CD4-positive, alpha-beta T cell treated with Interleukin-17A for 4 hours (primary cell): ENCODE data around the gene COL9A3.
A peak's percentile ranks its signal among the peaks of the same experiment; 100 is the strongest.

Experiments
- DNase-seq: peaks from one replicate; pipeline ENCODE4 v3.0.0-alpha.2; 2020; ENCODE audit warnings: mixed read lengths

The COL9A3 gene

DNA sequence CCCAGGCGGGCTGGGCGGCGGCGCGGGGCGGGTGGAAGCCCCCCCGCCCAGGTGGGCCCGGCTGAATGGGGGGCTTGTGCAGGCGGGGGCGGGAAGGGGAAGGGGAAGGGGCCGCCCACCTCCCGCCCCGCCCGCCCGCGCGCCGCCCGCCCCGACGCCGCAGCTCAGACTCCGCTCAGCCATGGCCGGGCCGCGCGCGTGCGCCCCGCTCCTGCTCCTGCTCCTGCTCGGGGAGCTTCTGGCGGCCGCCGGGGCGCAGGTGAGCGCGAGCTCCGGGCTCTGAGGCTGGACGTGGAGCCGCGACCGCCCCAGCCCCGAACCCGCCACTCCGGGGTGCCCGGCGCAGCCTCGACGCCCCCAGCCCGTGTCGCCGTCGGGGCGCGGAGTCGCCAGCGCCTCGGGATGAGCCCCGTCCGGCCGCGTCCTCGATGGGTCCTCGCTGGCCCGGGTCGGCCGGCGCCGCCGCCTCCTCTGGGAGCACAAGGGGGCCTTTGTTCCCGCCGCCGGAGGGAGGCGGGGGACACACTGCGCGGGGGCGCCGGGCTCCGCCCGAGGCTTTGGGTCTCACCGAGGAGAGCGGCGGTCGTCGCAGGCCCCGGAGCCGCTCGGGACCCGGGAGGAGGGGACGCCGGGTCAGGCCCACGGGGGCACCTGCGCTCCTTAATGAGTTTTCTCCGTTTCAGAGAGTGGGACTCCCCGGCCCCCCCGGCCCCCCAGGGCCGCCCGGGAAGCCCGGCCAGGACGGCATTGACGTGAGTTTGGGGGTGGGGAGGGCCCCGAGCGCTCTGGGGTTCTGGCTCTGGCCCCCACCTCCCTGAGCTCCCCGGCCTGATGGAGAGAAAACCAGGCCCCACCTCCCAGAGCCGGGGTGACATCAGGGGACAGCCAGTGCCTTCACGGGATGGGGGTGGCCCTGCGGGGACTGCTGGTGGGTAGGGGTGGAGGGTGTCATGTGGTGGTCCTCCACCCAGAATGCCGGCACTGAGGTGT lies at the start of gene COL9A3:
Gene COL9A3, plus strand, starts transcription at position 167 of the 990 bp plus-strand sequence. Its CDS starts 15 bp downstream, at position 182.
- peak; percentile 37 for DNase-seq

DNA sequence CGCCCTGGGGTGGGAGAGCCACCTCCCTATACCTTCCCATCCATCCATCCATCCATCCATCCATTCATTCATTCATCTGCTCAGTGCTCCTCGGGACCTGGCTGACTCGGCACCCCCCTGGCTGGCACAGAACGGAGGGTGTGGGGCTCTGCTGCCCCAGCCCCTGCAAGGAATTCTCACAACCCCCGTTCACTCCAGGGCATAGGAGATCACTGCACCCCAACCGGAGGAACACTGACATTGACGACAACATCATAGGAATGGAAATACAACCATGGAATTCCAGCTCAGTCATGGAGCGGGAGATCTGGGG lies 48.7 kb upstream of the COL9A3 start:
- no peak for DNase-seq

DNA sequence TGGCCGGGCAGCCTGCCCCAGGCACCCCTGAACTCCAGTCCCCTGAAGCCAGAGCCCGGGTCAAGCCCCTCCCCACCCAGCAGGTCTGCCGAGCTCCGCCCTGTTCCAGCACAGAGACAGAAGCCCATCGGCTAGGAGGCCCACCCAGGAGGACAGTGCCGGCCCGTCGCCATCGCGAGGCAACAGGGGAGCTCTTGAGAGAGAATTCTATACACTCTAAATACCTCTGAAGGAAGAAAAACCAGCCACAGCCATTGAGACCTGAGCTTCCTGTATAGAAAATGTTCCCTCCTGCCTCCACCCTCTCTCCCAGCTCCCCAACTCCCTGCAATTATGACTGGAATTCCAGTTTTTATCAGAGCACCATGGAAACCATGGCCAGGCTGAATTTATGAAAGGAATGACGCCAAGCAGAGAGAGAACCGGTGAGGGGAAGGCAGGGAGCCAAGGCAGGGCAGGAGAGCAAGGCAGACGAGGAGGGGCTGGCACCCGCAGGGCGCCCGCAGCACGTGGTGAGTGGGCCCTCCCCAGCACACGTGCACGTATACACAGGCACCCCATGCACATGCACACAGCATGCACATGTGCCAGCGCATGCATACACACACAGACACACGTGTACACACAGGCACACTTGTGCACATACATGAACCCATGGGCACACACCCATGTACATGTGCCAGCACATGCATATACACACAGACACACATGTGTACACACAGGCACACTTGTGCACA lies 48.1 kb upstream of the COL9A3 start:
- DNase-seq = no peak

DNA sequence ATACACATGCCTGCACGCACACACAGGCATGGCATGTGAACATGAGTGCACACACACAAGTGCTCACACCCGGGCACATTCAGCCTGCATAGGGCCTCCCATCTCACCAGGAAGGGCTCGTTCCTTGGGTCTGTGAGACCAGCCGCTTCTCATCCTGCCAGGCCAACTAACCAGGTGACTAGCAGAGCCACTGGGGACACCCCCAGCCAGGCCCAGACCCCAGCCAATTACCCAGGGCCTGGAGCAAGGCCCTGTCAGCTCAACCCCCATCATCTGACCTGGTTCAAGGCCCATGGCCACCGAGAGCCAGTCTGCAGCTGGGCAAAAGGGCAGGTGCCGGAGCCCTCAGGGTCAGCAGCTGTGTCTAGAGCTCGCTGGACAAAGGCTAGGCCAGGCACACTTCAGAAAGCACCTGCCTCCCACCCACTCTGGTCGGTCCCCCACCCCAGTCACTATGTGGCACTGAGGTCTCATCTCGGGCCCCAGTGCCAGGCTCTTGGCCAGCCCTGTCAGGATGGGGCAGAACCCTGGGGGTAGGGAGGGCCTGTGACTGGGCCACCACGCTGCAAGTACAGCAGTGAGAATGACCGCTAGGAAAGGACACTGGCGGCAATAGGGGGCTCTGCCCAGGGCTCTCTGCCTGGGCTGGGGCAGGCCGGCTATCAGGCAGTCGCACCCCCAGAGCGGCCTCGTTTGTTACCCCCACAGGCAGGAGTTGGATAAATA lies 47.3 kb upstream of the COL9A3 start:
- DNase-seq = no peak

DNA sequence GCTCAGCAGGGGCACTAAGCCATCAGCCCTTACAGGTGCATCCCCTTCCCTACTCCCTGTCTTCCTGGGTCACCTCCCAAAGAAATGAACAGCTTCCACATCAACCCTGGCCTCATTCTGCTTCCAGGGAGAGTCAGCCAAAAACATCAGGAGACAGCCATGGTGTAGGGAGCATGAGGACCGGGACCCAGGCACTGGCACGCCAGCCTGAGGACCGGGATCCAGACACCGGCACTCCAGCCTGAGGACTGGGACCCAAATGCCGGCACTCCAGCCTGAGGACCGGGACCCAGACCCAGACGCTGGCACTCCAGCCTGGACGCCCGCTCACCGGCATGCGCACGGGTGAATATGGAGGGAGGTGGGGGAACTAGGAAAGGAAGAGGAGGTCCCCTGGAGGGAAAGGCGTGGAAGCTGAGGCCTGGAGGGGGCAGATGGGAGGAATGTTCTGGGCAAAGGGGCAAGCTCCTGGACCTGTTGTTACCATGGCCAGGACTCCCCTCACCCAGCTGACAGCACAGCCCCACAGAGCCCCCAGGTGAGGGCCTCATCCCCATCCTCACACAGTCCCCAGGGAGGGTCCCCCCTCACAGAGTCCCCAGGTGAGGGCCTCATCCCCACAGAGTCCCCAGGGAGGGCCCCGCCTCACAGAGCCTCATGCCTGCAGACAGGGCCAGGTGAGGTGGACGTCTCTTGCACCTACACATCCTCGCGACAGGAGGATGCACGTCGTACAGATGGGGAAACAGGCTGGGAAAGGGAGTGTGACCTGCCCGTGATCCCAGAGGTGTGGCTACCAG lies 46.5 kb upstream of the COL9A3 start:
- no peak for DNase-seq

DNA sequence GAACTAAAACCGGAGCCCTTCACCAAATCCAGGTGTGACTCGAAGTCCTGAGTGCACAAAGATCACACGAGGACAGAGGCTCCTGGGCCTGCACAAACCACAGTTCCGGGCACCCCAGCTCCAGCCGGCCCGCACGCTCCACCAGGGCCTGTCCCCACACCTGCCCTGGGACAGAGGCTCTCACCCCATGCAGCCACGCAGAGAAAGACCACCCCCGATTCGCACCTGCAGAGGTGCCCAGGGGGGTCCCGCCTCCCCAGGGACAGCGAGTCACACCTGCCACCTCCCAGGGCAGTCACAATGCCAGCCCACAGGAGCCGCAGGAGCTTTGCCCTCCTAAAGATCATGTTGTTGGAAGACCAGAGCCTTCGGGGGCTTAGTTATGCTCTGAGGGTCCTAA lies 45.9 kb upstream of the COL9A3 start:
- no peak for DNase-seq

DNA sequence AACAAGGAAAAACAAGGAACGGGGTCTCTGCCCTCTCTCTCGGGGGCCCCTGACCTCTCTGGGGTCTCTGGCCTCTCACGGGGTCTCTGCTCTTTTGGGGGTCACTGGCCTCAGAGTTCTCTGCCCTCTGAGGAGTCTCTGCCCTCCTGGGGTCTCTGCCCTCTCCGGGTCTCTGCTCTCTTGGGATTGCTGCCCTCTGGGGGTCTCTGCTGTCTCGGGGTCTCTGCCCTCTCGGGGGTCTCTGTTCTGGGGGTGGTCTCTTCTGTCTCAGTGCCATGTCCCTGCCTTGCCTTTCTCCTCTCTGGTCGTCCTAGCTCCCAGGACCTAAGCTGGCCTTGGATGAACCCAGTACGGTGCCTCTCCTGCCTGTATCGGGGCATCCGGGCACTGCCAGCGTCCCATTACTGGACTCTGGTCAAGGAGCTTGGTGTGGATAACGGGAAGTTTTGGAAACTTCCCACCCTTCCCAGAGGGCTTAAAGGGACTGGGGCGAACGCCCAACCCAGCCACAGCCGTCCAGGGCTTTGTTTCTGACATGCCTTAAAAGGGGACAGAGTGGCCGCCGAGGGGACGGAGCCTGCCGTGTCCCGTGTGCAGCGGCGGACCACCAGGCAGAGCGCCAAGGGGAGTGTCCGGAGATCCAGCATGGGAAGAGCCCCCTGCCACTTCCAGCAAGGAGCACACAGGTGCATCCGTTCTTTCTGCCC lies 45.3 kb upstream of the COL9A3 start:
- no peak for DNase-seq

DNA sequence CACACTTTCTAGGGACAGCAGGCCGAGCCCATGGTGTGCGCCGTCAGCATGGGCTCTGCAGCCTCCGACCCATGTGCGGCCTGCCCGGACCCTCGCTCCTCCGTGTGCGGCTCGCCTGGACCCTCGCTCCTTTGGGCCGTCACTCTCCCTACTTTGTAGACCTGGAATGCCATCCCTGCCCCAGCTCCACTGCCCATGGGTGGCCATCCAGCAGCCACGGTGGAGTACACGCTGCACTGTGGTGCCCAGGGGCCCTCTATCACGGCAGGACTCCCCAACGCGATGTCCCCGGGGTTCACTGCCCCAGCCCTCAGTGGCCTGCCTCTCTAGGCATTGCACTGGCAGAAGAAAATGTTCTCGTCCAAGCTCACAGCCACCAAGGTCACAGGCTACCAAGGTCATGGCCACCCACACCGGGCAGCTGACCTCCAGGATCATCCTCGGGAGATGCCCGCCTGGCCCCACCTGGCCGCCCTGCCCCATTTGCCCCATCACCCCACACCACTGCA lies 44.7 kb upstream of the COL9A3 start:
- no peak for DNase-seq

DNA sequence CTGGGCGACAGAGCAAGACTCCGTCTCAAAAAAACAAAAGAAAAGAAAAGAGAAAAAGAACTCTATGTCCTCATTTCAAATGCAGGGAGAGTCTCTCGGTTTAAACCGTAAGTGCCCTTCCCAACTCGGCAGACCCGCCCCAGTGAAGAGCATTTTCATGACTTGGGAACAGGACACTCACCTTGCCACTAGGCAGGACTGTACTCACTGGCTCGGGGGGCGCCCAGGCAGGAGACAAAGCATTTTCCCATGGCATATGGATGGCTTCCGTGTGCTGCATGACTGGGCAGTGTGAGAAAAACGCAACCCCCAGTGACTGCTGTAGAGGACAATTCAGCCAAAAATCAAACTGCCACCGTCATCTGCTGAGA lies 44.2 kb upstream of the COL9A3 start:
- no peak for DNase-seq

DNA sequence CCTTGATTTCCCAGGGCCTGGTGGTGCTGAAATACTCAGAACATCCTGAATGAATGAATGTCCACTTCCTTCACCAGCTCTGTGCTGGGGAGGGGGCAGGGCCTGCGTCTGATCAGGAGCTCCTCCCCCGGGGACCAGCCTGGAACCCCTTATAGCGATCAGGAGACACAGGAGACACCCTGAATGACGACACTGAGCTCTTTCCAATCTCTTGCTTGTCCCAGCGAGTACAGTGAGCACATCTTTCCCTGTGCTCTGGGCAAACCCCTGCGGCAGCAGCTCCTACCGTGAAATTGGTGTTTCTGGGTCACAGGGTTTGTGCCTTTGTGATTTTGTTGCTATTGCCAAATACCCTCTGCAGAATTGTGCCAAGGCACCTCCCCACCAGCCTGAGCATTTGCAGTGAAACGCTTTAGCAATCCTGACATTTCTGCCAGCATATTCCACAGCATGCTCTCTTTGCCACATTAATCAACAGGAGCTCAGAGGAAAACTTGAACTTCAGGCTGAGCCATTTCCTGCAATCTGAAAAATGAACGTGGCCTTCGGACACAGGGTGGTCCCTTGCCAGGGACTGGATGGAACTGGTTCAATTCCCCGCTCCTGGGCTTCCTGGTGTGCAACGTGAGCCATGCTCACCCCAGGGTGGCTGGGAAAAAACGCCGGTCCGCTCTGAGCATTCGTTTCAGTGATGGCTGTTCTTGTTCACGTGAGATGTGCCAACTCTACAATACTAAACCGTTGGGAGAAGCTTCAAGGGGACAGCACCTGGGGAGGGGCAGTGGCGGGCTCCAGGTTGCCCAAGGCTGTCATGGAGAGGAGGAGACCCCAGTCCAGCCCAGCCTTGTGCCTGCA lies 43.6 kb upstream of the COL9A3 start:
- no peak for DNase-seq

DNA sequence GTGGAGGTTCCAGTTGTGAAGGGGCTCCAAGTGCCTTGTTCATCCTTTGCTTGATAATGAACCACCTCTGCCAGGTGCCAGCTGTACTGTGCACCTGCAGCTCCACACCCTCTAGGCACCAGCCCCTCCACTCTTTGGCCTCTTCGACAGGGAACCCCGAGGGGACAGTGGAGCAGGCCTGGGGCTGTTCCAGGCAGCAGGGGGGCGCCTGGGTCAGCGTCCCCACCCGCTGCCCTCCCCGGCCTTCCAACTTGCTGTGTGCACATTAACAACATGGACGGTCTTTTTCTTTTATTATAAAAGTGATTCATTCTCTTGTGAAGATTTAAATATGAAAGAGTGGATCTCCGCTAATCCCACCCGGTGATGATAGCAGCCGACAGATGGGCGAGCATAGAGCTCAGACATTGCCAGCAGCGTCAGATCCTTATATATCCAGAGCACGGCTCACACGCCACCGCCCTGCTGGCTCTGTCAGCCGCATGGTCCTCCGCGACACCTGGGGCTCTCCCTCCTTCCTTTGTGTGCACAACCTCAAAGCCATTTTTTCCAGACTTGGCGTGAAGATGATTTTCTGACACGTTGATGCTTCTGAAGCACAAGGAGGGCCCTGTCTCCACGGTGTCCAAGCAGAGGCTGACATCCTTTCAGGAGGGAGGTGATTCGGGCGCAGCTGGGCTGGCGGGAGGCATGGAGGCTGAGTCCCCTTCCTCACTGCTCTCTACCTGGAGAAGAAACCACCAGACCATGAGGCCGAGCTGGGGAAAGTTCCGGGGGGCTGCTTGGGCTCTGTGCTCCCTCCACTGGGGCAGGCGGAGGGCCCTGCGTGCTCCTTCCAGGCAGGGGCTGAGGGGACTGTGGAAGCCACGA lies 42.8 kb upstream of the COL9A3 start:
- DNase-seq = no peak

DNA sequence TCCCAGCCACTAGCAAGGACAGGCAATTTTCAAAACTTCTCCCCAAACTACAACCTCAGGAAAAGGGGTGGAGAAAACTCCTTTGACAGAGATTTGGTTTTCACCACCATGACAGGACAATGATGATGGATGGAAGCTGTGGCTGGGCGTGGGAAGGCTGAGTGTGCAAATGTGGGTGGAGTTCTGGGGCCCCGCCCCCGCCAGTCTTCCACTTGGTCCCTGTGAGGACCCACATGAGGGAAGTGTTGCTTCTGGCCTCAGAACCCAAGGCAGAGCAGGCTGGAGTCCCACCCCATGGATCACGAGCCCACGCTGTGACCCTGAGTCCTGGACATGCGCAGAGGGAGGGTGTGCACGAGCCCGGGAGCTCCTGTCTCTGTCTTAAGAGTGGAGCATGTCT lies 42.1 kb upstream of the COL9A3 start:
- DNase-seq = peak; percentile 37

DNA sequence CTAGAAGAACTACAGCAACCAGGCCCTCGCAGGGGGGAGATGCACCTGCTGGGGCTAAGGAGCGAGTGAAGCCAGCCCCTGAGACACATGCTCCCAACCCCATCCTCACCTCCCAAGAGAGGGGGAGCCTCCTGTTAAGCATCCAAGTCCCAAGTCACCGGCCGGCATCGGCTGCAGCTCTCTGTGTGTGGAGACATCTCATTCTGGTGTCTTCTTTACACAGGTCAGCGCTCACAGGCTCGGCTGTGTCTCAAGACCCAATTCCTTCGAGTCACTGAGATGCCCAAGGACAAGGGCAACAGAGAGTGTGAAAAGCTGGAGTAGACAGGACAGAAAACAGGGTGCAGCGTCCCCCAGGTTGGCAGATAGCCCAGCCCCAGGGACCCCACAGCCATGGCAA lies 41.6 kb upstream of the COL9A3 start:
- no peak for DNase-seq

DNA sequence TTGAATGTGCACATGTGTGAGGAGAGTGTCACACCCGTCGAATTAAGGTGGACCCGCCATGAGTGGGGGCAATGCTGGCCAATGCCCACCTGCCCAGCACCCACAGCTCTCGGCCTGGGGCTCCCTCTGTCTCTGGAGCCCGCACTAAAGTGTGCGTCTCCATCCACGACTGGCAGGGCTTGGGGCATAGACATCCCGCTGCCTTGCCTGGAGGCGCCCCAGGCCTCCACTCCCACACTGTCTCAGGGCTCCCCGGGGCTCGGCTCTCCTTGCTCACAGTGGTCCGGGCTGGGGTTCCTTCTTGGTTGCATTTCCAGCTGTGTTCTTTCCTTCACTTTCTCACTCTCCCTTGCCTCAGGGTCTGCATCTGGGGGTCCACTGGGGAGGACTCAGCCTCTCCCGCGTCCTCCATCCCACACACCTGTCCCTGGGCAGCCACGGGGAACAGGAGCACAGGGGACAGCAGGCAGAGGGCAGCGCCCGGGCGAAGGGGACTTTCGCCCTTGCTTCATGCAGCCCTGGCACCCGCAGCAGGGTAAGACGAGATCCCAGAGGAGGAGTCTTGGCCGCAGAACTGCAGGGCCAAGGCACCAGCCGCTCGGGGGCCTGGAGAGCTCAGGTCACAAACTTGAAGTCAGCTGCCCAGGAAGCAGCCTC lies 40.7 kb upstream of the COL9A3 start:
- no peak for DNase-seq

DNA sequence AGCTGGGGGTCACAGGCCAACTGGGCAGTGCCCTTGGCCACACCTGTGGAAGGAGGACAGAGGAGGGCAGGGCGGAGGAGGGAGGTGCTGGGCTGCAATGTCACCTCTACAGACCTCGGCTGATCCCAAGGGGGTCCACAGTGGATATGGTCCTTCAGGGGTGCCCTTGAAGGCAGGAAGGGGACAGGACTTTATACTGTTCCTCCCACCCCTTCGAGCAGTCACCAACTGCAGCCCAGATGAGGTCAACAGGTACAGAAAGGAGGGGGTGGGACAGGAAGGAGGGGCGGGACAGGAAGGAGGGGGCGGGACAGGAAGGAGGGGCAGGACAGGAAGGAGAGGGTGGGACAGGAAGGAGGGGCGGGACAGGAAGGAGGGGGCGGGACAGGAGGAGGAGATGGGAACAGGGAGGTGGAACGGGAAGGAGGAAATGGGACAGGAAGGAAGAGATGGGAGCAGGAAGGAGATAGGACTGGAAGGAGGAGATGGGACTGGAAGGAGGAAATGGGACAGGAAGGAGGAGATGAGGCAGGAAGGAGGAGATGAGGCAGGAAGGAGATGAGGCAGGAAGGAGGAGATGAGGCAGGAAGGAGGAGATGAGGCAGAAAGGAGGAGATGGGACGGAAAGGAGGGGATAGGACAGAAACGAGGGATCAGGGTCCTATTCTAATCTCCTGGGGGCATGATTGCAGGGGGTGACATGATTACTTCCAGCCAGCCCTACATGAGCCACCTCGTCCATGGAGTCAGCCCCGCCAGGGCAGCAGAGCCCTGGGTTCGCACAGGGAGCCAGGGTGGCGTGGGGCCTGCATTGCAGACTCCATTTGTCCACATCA lies 39.9 kb upstream of the COL9A3 start:
- DNase-seq = peak; percentile 90

DNA sequence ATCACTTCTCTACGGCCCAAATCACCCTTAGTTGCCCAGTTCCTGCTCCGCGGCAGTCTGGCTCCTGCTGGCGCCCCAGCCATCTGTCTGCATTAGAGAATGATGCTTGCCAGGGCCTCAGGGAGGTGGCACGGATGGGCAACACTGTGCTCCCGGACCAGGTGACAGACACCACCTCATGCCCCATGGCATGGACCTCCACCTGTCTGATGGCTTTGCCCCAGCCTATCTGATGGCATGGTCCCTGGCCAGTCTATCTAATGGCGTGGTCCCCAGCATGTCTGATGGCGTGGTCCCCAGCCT lies 39.4 kb upstream of the COL9A3 start:
- DNase-seq = no peak

DNA sequence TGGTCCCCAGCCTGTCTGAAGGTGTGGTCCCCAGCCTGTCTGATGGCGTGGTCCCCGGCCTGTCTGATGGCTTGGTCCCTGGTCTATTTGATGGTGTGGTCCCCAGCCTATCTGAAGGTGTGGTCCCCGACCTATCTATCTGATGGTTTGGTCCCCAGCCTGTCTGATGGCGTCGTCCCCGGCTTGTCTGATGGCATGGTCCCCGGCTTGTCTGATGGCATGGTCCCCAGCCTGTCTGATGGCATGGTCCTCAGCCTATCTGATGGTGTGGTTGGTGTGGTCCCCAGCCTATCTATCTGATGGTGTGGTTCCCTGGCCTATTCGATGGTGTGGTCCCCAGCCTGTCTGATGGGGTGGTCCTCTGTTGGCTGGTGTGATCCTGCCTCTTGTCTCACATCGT lies 38.8 kb upstream of the COL9A3 start:
- no peak for DNase-seq

DNA sequence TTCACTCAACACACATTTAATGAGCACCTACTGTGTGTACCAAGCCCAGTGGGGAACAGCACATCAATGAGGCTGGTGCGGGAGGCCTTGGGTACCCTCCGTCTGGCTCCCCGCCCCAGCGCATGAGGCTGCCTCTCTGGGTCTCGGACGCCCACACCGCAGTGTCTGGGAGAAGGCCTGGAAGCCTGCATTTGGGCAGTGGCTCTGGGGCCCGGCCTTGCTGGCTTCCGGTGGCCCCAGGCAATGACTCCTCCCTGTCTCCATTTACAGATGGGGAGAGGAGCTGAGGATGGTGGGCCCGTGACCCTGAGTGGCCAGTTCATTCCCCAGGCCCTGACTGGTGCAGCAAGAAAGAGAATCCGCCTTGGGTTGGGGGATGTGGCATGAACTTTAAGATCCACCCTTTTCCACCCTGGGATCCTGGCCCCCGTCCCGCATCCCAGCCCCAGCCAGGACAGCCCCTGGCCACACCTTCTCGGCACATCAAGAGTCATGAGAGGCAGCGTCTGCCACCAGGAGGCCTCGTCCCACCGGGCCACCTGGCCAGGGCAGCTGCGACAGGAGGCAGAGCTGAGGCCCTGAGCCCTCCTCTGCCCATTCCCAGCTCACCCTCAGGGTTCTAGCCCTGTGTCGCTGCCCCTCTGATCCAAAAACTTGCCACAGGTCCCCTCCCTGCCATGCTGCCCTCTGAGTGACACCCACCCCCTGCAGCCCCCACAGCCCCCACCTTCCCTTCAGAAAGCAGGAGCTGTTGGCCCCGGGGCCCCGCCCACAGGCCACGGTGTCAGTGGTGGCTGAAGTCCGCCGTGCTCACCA lies 38.0 kb upstream of the COL9A3 start:
- DNase-seq = no peak
